Lower leg skin (tissue), 4 donors: Measurements from ENCODE around the gene SUFU. TPM values are rescaled to one million over a fixed set of nuclear protein-coding genes. Genes with fewer than 3 reads are reported as not detected.

Experiments
- DNase-seq, 2 donors: peaks; one replicate each; pipeline ENCODE4 v3.0.0-alpha.2; 2019; ENCODE audit warnings: low spot score in 2 of 2
- H3K4me3 ChIP-seq: fragments of 200-600 bp; sonication (generic); 2 replicates; pipeline ENCODE4 v1.5.1; 2017; ENCODE audit warnings: mild to moderate bottlenecking, low read depth; ENCODE audit not compliant: poor library complexity, severe bottlenecking
- CTCF ChIP-seq, 3 donors: fragments of 450-650 bp; IDR thresholded peaks; one replicate each; pipeline ENCODE4 v1.5.1; 2016; ENCODE audit warnings: antibody characterized with exemption in 3 of 3, mild to moderate bottlenecking in 3 of 3, moderate library complexity in 2 of 3
- POLR2A ChIP-seq, 2 donors: fragments of 450-650 bp; IDR thresholded peaks; one replicate each; pipeline ENCODE4 v1.6.1; 2016 to 2017; ENCODE audit warnings: antibody characterized with exemption in 2 of 2, mild to moderate bottlenecking in 1 of 2, moderate library complexity in 1 of 2
- WGBS, 2 donors: methylation state at CpG; one replicate each; pipeline ENCODE4 v1.1.5; 2018; 5-methylcytosine and 5-hydroxymethylcytosine counted together
- intact Hi-C: fragments of 100-400 bp; cut with DNase I; formaldehyde crosslinking; loops from one replicate; pipeline ENCODE4 v1.15.0; 2023; ENCODE audit warnings: low total_unique reads
- total RNA-seq, 4 donors: library from RNA; depleted of rRNA; stranded (reverse); fragments of >200 nt; gene quantifications; one replicate each; pipeline ENCODE4 v1.1.0, GENCODE V29; 2016

Gene SUFU
- total RNA-seq, 4 donors from 2014 or later = 15.8 to 19.8 (median 18.0) TPM

- H3K4me3 ChIP-seq = no peak overlapping the region
- 3 to 4% methylated on average over 19 of the region's 19 CpGs for WGBS, 2 donors
- DNase-seq = peak in 1 of 2 donors; percentile 56
- TF ChIP-seq POLR2A (IDR thresholded peaks at IDR 0.05) = no peak
- no peak for TF ChIP-seq CTCF (IDR thresholded peaks at IDR 0.05)
- intact Hi-C loops = no loop called here
These were observed 170.2 kb downstream of the SUFU start for GRCh38 chr10:102673819-102674511.

GRCh38 chr10:102674566-102674965, 170.8 kb downstream of the SUFU start:
- H3K4me3 ChIP-seq = no peak overlapping the region
- TF ChIP-seq CTCF (IDR thresholded peaks at IDR 0.05) (no peak), POLR2A (IDR thresholded peaks at IDR 0.05) (no peak)
- peak in 1 of 2 donors; percentile 49 for DNase-seq
- 14 to 19% methylated on average over 2 of the region's 2 CpGs for WGBS, 2 donors
- intact Hi-C loops = no loop called here

GRCh38 chr10:102675011-102675665, 171.4 kb downstream of the SUFU start:
- intact Hi-C loops = no loop called here
- H3K4me3 ChIP-seq = no peak overlapping the region
- TF ChIP-seq CTCF (IDR thresholded peaks at IDR 0.05) (no peak), POLR2A (IDR thresholded peaks at IDR 0.05) (no peak)
- peak in 1 of 2 donors; percentile 77 for DNase-seq
- 43 to 55% methylated on average over 8 of the region's 8 CpGs for WGBS, 2 donors

DNA sequence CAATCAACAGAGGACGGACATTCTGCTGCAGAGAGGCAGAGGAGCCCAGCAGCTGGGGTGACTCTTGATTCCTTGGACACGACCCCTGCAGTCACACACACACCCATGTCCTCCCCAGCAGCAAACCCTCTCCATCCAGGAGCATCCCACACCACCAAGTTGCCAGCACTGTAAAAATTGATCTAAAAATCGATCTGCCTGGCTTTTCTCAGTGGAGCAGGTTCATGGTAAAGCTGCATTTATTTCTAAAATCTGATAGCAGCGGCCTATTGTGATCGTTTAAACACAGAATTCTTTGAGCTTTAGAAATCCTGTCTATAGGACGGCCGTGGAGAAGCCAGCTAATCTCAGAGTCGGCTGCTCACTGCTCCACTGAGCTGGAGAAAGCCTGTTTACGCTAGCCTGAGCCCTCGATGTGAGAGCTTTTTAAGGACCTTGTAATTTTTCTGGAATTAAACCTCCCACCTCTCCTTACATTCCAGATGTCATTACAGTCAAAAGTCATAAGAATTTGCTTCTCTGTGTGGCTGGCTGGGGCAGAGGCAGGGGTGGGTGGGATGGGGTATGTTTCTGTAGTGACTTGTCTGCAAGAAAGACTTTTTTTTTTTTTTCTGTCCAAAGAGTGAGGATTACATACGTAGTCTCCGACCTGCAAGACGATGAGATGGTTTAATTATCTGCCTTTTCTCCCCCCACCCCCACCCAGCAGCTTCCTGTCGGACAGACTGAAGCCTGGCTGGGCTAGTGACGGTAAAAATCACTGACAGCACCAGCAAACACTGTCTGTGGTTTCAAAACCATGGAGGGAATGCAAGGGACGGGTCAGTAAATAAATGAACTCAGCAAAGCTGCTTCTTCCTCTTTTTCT, 172.1 kb downstream of the SUFU start:
- intact Hi-C loops = no loop called here
- no peak overlapping the region for H3K4me3 ChIP-seq
- DNase-seq = peak in 1 of 2 donors; percentile 46

More for the DNA sequence above, 172.1 kb downstream of the SUFU start:
- TF ChIP-seq CTCF (IDR thresholded peaks at IDR 0.05) (no peak), POLR2A (IDR thresholded peaks at IDR 0.05) (no peak)
- WGBS, 2 donors = 57 to 58% methylated on average over 16 of the region's 16 CpGs
